NCI-H510A (cell line): ENCODE data around the gene TSPAN32.

Experiments
- DNase-seq: peaks from one replicate; lab custom pipeline; 2025; lab: John Stamatoyannopoulos, UW

TSPAN32 gene, protein sequence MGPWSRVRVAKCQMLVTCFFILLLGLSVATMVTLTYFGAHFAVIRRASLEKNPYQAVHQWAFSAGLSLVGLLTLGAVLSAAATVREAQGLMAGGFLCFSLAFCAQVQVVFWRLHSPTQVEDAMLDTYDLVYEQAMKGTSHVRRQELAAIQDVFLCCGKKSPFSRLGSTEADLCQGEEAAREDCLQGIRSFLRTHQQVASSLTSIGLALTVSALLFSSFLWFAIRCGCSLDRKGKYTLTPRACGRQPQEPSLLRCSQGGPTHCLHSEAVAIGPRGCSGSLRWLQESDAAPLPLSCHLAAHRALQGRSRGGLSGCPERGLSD

DNA sequence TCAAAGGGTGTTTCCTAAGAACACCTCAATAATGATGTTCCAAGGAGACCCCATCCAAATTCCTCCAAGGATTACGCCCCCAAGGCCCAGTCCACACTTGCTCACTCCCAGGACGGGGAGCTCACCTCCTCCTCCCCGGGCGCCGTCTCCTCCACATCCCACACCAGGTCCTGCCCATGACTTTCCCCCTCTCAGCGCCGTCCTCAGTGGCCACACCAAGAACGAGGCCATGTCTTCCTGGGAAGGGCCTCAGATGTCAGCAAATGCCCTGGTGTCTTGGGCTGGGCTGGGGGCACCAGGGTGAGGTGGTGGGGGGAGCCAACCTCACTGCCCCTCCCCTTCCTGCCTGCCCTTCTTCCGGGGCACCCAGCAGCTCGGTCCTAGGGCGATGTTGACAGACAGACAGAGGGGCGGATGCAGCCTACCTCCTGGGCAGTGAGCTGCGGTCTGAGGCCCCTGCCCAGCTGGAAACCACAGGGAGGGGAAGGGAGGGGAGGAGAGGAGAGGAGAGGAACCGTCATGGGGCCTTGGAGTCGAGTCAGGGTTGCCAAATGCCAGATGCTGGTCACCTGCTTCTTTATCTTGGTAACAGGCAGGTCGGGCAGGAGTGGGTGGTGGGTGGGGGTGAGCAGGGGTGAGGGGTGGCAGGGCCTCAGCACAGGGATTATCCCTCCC, at the start of gene TSPAN32, which contains the start of gene C11orf21:
Gene TSPAN32 (plus strand): TSS at position 383 of the 675 bp plus-strand sequence. CDS start 137 bp downstream, at position 520.
Gene C11orf21 (minus strand): TSS at position 288 of the 675 bp plus-strand sequence. CDS start 110 bp downstream, at position 178.
- no peak for DNase-seq

DNA sequence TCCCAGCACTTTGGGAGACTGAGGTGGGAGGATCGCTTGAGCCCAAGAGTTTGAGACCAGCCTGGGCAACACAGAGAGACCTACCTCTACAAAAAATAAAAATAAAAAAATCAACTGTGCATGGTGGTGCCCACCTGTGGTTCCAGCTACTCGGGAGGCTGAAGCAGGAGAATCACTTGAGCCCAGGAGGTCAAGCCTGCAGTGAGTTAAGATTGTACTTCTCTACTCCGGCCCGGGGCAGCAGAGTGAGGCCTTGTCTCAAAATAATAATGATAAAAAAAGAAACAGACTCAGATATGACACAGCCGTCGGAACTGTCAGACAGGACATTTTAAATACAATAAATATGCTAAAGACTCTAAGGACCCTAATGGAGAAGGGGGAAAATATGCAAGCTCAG, 49.8 kb upstream of the TSPAN32 start:
- DNase-seq = no peak

DNA sequence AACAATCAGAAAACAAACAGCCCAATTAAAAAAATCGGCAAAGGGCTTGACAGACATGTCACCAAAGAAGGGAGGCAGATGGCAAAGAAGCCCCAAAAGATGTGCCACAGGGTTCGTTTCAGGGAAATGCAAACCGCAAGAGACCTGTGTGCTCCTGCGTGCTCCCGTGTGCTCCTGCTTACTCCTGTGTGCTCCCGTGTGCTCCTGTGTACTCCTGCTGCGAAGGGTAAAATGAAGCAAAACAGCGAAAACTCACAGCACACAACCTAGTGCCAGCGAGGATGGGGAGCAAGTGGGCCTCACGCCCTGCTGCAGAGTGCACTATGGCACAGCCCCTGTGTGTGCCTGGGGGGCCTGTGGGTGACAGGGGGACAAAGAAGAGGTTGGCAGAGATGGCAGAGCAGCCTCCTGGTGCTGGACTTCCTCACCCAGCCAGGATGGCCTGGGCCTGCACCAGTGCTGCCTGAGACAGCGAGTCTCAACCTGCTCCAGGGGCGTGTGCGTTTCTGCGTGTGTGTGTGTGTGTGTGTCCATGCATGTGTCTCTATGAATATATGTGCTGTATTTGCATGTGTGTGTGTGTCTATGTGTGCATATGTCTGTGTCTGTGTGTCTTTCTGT, 45.4 kb upstream of the TSPAN32 start:
- no peak for DNase-seq

DNA sequence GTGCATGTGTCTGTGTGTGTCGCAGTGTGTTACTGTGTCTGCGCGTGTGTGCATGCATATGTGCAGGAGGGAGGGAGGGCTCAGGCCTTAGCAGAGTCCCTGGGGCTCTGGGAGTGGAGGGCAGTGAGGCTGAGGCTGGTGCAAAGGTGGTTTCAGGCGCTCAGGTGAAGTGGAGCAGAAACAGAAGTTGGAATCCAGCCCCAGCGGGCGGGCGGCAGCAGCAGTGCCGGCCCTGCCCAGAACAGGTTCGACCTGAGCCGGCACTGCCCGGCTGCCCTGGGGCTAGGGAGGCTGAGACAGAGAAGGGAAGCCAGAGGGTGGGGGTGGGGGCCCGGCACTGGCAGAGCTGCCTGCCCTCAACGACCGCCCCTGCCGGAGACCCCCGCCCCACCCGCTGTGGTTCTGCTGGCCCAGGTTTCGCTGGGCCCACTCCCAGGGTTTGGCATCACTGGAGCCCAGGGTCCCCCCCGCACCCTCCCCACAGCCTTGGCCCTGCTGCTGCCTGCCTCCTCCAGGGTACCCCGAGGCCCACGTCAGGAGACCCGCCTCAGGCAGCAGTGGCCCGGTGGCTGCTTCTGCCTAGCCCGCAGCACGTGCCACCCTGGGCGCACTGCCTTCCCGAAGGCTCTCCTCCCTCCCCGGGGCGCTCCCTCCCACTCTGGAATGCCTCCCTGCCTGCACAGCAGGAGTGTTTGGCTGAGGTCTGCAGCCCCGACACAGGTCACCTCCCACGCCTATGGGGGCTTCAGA, 44.7 kb upstream of the TSPAN32 start:
- no peak for DNase-seq

DNA sequence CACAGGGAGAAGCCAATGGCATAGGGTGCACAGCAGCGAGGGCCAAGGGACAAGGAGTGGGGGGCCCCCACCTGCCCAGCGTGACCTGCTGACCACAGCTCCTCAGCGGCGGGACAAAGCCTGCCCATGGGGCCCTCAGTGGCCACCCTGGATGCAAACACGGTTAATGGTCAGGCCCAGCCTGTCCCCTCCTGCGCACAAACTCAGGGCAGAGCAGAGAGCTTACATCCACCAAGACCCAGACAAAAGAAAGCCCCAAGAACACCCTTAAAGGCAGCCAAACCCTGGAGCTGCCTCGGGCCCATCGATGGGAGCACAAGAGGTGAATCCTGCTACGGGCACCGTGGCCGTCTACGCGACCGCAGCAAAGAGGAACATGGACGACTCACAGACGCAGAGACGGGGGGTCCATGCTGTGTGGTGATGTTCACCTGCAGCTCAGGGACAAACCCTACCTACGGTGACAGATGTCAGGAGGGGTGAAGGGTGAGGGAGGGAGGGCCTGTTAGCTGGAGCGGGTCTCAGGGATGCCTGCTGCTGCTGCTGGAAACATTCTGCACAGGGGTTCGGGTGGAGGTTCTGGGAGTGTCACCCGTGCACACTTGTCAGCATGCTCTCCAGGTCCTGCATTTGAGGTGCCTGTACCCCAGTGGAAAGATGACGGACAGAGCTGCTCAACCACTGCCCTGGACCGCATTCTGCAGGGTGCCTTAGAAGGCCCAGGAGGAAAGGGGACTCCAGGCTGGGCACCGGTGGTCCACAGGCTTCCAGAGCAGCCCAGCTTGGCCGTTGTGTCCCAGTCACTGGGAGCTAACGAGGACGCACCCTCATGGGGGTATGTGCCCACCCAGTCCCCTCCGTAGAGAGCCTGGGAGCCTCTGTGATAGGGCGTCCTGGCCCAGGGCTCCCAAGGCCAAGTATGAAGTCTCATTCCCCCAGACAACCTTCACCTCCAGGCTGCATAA, 43.0 kb upstream of the TSPAN32 start:
- no peak for DNase-seq

DNA sequence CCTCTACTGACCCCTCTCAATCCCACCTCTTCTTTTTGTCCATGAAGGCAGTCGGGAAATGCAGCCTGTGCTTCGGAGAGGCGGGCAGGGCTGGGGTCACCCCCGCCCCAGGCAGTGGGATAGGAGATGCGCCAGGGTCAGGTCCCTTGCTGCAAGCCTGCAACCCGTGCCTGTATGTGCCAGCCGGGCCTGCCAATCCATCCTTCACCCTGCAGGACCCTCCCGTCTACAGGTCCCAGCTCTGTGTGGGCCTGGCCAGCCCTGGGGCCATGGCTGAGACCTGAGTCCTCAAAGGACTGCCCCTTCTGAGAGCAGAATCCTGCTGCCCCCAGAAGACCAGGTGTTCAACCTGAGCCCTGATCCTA, 42.4 kb upstream of the TSPAN32 start:
- no peak for DNase-seq

DNA sequence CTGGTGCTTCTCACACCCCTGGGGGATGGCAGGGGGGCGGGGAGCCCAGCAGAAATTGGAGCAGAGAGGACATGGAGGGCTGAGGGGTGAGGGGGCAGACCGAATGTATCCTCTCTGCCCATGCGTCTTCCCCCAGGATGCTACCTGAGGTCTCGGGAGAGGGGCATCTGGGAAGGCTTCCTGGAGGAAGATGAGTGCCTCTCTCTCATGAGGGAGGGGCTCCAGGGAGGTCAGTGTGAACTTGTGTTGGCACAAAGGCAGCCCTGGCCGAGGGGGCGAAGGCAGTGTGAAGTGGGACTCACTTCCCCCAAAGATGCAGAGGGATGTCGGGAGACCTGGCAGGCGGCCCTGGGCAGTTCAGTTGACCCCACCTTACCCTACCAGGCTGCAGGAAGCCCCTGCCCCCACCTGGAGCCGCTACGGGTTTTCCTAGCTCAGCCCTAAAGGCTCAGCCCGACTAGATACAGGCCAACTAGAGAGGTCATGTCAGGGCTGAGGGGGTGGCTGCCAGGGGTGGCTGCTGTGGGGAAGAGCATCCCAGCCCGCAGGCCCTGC, 41.8 kb upstream of the TSPAN32 start:
- DNase-seq = no peak

DNA sequence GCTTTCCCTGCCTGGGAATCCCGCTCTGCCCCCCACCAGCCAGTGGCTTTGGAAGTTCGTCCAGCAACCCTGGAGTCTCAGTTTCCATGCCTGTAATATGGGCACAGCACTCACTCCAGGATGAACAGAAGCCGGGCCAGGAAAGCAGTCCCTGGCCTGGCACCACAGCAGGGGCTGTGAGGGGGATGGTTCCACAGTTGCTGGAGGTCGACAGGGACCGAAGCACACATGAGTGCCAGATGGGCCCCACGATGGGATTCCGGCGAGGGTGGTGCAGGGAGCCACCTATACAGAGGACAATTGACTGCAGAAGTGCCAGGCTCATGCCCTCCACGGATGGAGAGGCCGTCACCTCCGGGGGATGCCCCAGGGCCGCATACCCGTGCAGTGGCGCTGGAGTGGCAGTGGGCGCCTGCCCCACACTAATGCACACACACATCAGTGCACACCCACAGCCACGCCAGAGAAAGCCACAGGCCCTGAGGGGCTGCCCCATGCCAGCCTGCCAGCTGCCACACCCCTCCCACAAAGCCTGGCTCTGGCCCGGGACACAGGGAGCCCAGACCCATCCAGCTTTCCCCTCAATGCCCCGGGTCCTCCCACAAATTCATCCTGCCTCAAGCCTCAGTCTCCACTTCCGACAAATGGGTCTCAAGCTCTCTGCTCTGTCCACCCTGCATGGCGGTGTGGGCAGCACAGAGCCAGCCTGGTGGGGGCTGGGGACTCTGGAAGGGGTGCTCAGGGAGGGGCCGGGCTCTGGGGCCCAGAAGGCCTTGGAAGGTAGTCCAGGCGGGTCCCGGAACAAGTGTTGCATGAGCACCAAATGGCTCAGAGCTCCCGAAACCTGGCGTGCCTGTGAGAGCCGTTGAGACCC, 41.1 kb upstream of the TSPAN32 start:
- no peak for DNase-seq

DNA sequence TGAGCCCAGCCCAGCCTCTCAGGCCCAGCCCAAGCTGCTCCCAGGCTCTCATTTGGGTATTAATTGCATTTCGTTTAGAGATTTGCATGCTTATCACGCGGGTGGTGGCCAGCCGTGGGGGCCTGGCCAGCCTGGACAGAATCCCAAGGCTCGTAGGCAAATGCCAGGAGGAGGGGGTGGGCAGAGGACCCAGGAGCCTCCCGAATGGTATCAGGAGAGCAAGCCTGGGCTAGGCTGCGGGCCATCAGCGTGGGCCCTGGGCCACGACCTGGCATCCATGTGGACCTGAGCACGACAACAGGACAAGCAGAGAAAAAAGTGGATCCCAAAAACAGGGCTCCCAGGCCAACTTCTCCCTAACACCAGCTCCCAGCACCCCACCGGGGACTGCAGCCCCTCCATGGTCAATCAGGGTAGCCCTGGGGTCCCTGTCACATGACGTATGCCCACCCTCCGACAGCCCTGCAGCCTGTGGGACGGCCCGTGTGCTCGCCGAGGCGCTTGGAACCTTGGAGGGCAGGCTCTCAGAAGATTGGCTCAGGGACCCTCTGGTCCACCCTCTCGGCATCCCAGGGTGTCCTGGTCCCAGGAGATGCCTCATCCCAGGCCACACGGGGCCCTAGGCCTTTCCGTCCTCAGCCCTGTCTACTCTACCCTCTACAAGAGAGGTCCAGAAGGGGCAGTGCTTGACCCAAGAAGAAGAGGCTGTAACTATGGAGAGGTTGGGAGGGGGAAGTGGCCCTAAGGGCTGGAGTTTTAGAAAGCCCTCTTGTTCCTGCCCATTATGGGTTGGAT, 40.2 kb upstream of the TSPAN32 start:
- no peak for DNase-seq

DNA sequence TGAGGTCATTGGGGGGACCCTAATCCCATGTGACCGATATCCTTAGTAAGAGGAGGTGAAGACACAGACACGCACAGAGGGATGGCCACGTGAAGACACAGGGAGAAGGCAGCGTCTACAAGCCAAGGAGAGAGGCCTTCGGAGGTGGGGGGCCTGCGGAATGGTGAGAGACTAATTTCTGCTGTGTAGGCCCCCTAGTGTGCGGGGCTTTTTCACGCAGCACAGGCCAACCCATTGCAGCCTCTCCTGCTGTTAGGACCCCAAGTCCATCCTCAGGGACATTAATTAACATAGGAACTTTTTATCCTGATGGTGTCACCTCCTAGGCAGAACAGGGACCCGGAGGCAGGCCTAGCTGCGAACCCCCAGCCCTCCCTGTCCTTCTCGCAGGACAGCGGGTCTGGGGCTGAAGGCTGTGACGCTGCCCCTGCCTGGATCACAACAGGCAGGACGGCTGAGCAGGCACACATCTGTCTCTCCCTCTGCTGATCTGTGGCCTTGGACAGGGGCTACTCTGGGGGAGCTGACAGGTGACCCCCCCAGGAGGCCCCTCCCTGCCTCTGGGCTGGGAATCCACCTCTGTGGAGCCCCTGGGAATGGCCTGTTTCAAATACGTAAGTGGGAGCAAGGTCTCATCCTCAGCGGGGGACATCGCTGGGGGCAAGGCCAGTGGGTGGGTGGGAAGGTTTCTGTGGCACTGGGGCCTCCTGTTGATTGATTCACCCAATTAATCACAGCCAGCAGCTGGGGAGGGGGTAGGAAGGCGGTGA, 39.3 kb upstream of the TSPAN32 start:
- no peak for DNase-seq

DNA sequence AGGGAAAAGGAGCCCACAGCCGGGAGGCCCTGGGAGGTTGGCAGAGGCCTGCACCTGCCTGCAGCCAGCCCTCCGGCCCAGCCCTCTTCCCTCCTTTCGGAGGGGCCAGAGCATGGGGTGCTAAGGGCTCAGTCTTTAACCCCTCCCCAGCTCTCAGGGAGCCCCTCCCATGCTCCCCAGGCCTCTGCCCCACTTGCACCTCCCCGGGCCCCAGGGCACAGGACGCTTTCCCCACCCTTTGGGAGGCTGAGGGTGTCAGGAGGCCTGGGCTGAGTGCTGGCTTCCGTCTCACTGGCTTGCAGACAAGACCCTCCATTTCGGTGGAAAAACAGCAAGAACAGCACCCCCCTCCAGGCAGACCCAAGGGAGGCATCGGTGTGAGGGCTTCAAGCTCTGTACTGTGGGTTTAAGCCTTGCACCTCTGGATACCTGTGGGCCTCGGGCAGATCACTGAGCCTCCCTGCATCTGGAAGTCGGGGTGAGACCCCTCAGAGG, 38.7 kb upstream of the TSPAN32 start:
- DNase-seq = no peak

DNA sequence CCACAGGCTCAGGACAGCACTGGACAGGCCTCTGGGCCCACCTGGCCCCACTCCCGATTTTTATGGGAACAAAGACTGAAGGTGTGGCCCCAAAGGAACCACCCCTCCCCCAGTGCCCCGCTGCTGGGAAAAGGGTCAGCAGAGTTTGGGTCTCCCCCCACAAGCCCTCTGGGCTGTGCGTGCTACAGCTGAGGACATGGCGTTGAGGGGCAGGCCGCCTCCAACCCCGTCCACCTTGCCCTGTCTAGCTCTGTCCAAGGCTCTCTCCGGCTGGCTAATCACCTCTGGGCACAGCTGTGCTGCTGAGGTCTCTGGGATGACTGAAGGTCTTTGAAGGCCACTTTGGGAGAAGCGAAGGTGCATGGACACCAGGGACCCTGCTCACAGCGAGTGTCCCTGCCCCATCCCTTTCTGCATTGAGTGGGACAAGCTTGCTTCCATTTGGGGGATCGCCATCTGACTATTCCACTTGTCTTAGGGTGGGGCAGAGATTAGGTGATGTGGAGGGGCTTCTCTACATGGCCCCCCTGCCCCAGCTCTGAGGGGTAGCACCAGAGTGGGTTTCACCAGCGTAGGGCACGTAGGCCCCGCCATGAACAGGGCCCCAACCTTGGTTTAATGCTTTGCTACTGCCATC, 38.0 kb upstream of the TSPAN32 start:
- DNase-seq = no peak

DNA sequence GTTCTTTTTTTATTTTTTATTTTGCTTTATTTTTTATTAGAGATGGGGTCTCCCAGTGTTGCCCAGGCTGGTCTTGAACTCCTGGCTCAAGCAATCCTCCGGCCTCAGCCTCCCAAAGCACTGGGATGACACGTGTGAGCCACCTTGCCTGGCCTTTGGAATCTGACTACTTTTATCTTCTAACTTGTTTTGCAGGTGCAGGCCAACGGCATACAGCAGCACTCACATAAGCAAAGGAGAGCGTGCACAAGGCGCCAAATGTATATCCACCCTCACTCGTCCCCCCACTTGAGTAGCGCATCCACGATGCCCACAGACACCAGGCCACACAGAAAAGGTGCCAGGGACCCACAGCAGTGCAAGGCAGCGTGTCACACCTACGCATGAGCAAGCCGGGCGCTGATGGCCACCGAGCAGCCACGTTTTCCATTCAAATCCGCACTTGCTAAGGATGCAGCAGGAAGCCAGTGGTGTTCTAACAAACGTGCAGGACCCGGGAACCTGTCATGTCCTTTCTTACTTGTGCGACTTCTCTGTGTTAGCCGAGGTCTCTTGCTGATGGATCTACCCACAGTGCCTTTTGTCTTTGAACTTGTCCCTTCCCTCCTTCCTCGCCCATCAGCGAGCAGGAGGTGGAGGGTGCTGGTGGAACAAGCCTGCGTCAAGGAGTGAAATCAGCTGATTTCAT, 37.3 kb upstream of the TSPAN32 start:
- no peak for DNase-seq

DNA sequence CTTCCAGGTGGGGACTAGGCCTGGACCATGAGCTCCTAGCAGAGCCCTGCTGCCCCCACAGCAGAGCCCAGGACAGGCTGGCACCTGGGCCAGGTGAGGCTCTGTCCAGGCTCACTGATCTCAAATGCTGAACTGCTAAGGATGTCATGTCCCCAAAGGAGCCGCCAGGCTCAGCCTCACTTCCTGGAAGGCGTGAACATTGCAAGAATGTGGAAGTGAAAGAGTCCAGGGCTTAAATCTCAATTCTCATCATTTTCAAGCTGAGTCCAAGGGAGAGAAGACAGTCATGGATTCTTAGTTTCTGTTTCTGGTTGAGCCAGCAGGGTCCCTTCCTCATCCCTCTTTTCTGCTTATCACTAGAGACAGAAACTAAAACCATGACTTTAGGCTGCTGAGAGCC, 36.4 kb upstream of the TSPAN32 start:
- no peak for DNase-seq

DNA sequence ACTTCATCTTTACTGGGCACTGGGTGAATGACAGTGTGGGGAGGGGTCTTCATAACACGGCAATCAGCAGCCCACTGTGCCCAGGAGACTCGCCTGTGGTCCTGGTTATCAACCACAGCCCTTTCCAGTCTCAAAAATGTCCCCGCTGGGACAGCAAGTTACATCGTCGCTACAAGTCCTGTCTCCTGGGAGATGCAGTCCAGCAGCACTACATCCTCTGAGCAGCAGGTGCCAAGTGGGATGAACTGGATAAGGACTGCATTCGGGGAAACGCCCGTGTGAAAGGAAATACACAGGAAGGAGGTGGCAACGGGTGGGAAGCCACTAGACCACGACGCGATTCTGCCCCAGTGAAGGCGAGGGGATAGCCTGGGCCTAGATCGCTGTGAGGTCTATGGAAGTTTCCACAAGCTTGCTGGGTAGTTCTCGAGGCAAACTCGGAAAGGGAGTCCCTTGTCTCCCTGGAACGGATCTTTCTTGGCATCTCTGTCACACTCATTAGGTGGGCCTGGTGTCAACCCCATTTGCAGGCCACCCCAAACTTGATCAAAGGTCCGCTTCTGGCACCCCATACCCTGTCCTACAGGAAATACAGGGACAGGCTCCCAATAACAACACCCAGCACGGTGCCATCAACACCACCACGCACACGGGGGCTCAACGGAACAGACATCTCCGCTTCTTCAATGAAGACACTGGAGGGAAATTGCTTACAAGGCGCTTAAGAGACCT, 35.8 kb upstream of the TSPAN32 start:
- no peak for DNase-seq

DNA sequence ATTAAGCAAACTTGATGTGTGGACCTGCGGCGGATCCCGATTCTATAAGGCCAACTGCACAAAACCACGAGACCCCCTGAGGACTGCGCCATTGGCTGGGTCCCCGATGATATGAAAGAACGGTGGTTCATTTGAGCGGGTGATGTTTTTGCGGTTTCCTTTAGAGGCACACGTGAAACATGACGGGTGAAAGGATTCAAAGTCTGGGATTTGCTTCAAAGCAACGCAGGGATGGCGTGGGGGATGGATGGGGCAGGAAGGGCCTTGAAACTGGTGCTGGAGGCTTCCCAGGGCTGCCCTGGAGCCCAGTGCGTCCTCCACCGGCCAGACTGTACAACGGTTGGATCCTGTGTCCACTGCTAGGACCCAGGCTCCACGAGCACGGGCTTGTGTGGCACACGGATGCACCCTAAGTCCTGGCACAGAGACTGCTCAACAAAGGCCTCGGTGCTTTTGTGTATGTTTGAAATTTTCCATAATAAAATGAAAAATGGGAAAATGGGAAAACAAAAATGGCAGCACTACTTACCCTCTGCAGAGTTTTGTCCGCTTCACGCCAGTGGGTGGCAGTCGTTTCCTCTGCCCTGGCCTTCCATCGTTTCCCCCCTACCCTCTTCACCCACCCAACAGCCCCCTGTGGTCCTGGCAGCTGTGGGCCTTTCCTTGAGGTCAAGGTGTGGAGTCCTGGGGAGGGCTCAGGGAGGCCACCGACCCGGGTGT, 35.1 kb upstream of the TSPAN32 start:
- DNase-seq = no peak
